Ureter (tissue), 1 donor: ENCODE measurements around the gene FAM234A. TPM values are rescaled to one million over a fixed set of nuclear protein-coding genes. Genes with fewer than 3 reads are reported as not detected.

Source experiments
- DNase-seq: peaks from one replicate; pipeline ENCODE4 v3.0.0-alpha.2; 2020; ENCODE audit warnings: low spot score
- total RNA-seq: library from RNA; stranded (reverse); gene quantifications from one replicate; pipeline ENCODE4 v1.2.4, GENCODE V29; 2023
- donor health status: DM: yes; HTN: yes; CAD: no.

The FAM234A gene
- total RNA-seq, 1 donor from 2014 or later = 89.4 TPM

- no peak for DNase-seq
These were observed 47.1 kb downstream of the FAM234A start for GRCh38 chr16:281660-282255.

GRCh38 chr16:282491-282890, 47.9 kb downstream of the FAM234A start:
- DNase-seq = no peak

GRCh38 chr16:283033-283805, 48.6 kb downstream of the FAM234A start, which contains the start of gene PDIA2:
Gene PDIA2, plus strand, starts transcription at chr16:283164. Its CDS starts 6 bp downstream, at chr16:283170.
- no peak for DNase-seq

GRCh38 chr16:284204-285120, 49.8 kb downstream of the FAM234A start:
- DNase-seq = no peak

- no peak for DNase-seq
These were observed 50.8 kb downstream of the FAM234A start for GRCh38 chr16:285146-286055.

GRCh38 chr16:286491-287297, 52.1 kb downstream of the FAM234A start:
- no peak for DNase-seq

- DNase-seq = no peak
These were observed 52.7 kb downstream of the FAM234A start for GRCh38 chr16:287298-287811.

- DNase-seq = no peak
These were observed 53.6 kb downstream of the FAM234A start for GRCh38 chr16:287981-288920.

GRCh38 chr16:289395-289997, 54.9 kb downstream of the FAM234A start:
- DNase-seq = no peak

GRCh38 chr16:290015-290680, 55.5 kb downstream of the FAM234A start:
- DNase-seq = no peak

GRCh38 chr16:290681-291405, 56.2 kb downstream of the FAM234A start:
- no peak for DNase-seq

GRCh38 chr16:291539-291938, 56.9 kb downstream of the FAM234A start:
- DNase-seq = no peak

- no peak for DNase-seq
These were observed 58.6 kb downstream of the FAM234A start for GRCh38 chr16:293043-293775.

GRCh38 chr16:296276-296675, 61.7 kb downstream of the FAM234A start:
- DNase-seq = no peak

- no peak for DNase-seq
These were observed 62.3 kb downstream of the FAM234A start for GRCh38 chr16:296806-297510.

- DNase-seq = no peak
These were observed 63.2 kb downstream of the FAM234A start for GRCh38 chr16:297832-298231.
